ENCODE results near the gene MORC1. TPM values are rescaled to one million over a fixed set of nuclear protein-coding genes. Genes with fewer than 3 reads are reported as not detected.
A peak's percentile ranks its signal among the peaks of the same experiment; 100 is the strongest.

The MORC1 gene
- total and polyA plus RNA-seq, 8 donors = not detected

DNA sequence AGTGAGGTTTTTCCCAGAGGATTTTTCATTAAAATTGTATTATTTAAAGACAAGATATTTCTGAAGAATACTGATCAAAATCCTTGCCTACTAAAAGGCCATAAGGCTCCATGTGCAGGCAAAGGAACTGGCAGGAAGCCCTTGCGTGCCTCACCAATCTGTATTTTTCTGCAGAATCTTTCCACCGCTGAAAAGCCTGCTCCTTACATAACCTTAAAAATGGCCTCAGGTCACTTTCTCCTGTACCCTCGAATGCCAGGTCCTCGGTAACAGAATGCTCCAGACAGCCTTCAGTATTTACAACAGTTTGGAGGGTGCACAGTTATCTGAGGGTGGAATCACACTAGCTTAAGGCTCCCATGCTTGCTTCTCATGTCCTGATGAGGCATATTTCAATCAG is 3.2 kb downstream of the MORC1 start:
- intact Hi-C loops (cut with DNase I) = no loop called here
- ATAC-seq (no peak), DNase-seq (no peak)
- Histone ChIP-seq H3K9me3 (no peaks in the 10 kb centered on the region), H3K36me3 (no peaks in the 10 kb centered on the region), H3K27me3 (no peaks in the 10 kb centered on the region), H3K4me1 (no peaks in the 10 kb centered on the region), H3K27ac (no peak overlapping the region), H3K4me3 (no peak overlapping the region)
- TF ChIP-seq, protein P1, sequence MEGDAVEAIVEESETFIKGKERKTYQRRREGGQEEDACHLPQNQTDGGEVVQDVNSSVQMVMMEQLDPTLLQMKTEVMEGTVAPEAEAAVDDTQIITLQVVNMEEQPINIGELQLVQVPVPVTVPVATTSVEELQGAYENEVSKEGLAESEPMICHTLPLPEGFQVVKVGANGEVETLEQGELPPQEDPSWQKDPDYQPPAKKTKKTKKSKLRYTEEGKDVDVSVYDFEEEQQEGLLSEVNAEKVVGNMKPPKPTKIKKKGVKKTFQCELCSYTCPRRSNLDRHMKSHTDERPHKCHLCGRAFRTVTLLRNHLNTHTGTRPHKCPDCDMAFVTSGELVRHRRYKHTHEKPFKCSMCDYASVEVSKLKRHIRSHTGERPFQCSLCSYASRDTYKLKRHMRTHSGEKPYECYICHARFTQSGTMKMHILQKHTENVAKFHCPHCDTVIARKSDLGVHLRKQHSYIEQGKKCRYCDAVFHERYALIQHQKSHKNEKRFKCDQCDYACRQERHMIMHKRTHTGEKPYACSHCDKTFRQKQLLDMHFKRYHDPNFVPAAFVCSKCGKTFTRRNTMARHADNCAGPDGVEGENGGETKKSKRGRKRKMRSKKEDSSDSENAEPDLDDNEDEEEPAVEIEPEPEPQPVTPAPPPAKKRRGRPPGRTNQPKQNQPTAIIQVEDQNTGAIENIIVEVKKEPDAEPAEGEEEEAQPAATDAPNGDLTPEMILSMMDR (IDR thresholded peaks at IDR 0.05) = no peak

GRCh38 chr3:109112946-109113760 is 4.8 kb downstream of the MORC1 start:
- Histone ChIP-seq H3K9me3 (no peaks in the 10 kb centered on the region), H3K27ac (no peak overlapping the region), H3K27me3 (no peaks in the 10 kb centered on the region), H3K4me3 (no peak overlapping the region), H3K4me1 (no peaks in the 10 kb centered on the region), H3K36me3 (no peaks in the 10 kb centered on the region)
- intact Hi-C loops (cut with DNase I) = no loop called here
- TF ChIP-seq, protein P1 (IDR thresholded peaks at IDR 0.05) = no peak
- DNase-seq (no peak), ATAC-seq (no peak)

- Histone ChIP-seq H3K27ac (no peak overlapping the region), H3K4me3 (no peak overlapping the region), H3K27me3 (no peaks in the 10 kb centered on the region), H3K36me3 (no peaks in the 10 kb centered on the region), H3K9me3 (no peaks in the 10 kb centered on the region), H3K4me1 (no peaks in the 10 kb centered on the region)
- DNase-seq (no peak), ATAC-seq (no peak)
- intact Hi-C loops (cut with DNase I) = no loop called here
- TF ChIP-seq, protein P1 (IDR thresholded peaks at IDR 0.05) = no peak
Measured at GRCh38 chr3:109109574-109109973, 8.4 kb downstream of the MORC1 start.

GRCh38 chr3:109098079-109098644 is 19.8 kb downstream of the MORC1 start:
- no peaks in the 10 kb centered on the region for H3K36me3 ChIP-seq
- H3K27me3 ChIP-seq = no peaks in the 10 kb centered on the region
- H3K4me3 ChIP-seq = no peak overlapping the region
- no peaks in the 10 kb centered on the region for H3K4me1 ChIP-seq
- TF ChIP-seq, protein P1 (IDR thresholded peaks at IDR 0.05) = no peak
- H3K27ac ChIP-seq = no peak overlapping the region
- peak; percentile 57 for ATAC-seq
- no peaks in the 10 kb centered on the region for H3K9me3 ChIP-seq
- peak in 1 of 4 donors; percentile 8 for DNase-seq
- intact Hi-C loops (cut with DNase I) = no loop called here

DNA sequence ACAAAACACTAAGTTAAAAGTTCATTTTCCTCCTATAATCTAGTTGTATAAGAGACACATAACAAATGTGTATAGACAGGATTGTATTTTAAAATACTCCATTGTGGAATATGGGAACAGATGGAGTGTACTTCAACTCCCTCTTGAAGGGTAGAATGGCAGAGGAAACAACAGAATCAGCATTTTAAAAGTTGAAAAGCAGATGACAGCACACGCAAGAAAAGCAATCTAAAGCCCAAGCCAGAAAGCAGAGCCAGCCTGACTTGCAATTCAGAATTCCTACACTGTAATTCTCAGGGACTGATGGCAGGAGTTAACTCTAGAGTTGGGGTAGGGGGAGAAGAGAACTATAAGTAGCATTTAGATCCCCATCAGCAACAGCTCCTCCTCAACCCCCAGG is 22.8 kb downstream of the MORC1 start:
- Histone ChIP-seq H3K9me3 (no peaks in the 10 kb centered on the region), H3K27ac (no peak overlapping the region), H3K4me3 (no peak overlapping the region), H3K36me3 (no peaks in the 10 kb centered on the region), H3K4me1 (no peaks in the 10 kb centered on the region), H3K27me3 (no peaks in the 10 kb centered on the region)
- ATAC-seq (no peak), DNase-seq (no peak)
- intact Hi-C loops (cut with DNase I) = no loop called here
- TF ChIP-seq, protein P1 (IDR thresholded peaks at IDR 0.05) = no peak
